Type B pancreatic cell (in vitro differentiated cells): Measurements from ENCODE around the gene ADAMTSL3. TPM values are rescaled to one million over a fixed set of nuclear protein-coding genes. Genes with fewer than 3 reads are reported as not detected.

Experiments used
- DNase-seq: peaks from one replicate; pipeline ENCODE4 v3.0.0; 2021; ENCODE audit warnings: mixed read lengths; ENCODE audit not compliant: unreplicated experiment; ENCODE audit errors: extremely low spot score
- H3K27ac Mint-ChIP-seq: 2 replicates; pipeline ENCODE4 v1.8.0; 2021; ENCODE audit warnings: mild to moderate bottlenecking, mixed read lengths
- H3K27me3 Mint-ChIP-seq: 2 replicates; pipeline ENCODE4 v1.8.0; 2021; ENCODE audit warnings: mixed read lengths
- H3K36me3 Mint-ChIP-seq: 2 replicates; pipeline ENCODE4 v1.8.0; 2021; ENCODE audit warnings: mixed read lengths
- H3K4me1 Mint-ChIP-seq: one replicate; pipeline ENCODE4 v1.8.0; 2021; ENCODE audit warnings: mixed read lengths; ENCODE audit not compliant: unreplicated experiment
- H3K4me3 Mint-ChIP-seq: 2 replicates; pipeline ENCODE4 v1.8.0; 2021; ENCODE audit warnings: mild to moderate bottlenecking, mixed read lengths
- H3K9me3 Mint-ChIP-seq: 2 replicates; pipeline ENCODE4 v1.8.0; 2021; ENCODE audit warnings: mixed read lengths
- CTCF ChIP-seq: fragments of 200-600 bp; sonication (generic); conservative IDR thresholded peaks from 2 replicates; pipeline ENCODE4 v1.5.0; 2021; ENCODE audit warnings: antibody characterized with exemption, mild to moderate bottlenecking
- total RNA-seq: library from RNA; stranded (reverse); gene quantifications from 2 replicates; pipeline ENCODE4 v1.2.1, GENCODE V29; 2021; ENCODE audit warnings: low replicate concordance

Gene ADAMTSL3
- total RNA-seq, 1 donor from 2014 or later, result 1.9 TPM

DNA sequence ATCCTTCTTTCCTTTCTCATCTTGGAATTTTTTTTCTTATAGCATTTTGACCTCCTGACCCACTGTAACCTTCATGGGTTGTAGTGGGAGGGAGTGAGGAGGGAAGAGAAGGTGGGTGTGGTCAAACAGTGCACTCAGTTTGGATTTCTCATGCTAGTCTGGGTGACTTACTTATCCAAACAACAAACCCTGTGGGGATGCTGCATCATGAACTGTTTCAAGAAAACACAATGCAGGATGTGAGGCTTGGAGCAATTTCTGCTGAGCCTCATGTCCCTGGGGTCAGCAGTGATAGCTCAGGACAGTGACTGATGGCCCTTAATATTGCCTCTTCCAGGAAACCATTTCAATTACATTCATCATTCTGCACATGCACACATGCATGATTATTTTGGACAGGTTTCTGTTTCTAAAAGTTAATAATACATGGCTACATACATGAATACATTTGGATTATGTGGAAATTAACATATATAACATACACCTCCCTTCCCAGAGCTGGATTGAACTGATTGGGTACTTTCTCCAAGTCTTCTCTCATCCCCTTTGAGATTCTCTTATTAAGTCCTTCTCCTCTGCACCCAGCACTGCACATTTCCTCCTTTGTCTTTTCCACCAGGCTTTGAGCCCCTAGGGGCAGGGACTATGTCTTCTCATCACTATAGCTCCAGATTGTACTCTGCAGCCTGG is 61.2 kb downstream of the ADAMTSL3 start:
- H3K27ac Mint-ChIP-seq, result no peak overlapping the region
- no peaks in the 10 kb centered on the region for H3K4me1 Mint-ChIP-seq
- no peak for DNase-seq
- no peaks in the 10 kb centered on the region for H3K36me3 Mint-ChIP-seq
- H3K27me3 Mint-ChIP-seq, result peaks cover 8% of the 10 kb centered on the region
- H3K4me3 Mint-ChIP-seq, result no peak overlapping the region
- no peaks in the 10 kb centered on the region for H3K9me3 Mint-ChIP-seq
- TF ChIP-seq CTCF, result no peak

DNA sequence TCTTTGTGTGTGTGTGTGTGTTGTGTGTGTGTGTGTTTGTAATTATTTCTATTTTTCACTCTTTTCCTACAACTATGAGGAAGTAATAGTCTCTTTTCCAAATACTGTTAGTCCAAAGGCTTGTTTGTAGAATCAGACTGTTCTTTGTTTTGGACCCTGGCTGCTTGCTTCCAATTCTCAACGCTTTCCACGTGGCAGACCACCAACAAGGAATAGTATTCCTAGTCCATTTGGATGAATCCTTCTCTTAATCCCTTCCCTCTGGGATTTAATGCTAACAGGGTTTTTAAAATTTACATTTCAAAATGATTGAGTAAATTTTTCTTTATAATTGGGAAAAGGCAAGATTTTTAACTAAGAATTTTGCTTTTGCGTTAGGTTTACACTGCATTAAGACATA is 62.7 kb downstream of the ADAMTSL3 start:
- Mint-ChIP-seq H3K9me3 (no peaks in the 10 kb centered on the region), H3K27ac (no peak overlapping the region), H3K27me3 (peaks cover 4% of the 10 kb centered on the region), H3K36me3 (no peaks in the 10 kb centered on the region), H3K4me1 (no peaks in the 10 kb centered on the region), H3K4me3 (no peak overlapping the region)
- no peak for TF ChIP-seq CTCF
- DNase-seq, result no peak

DNA sequence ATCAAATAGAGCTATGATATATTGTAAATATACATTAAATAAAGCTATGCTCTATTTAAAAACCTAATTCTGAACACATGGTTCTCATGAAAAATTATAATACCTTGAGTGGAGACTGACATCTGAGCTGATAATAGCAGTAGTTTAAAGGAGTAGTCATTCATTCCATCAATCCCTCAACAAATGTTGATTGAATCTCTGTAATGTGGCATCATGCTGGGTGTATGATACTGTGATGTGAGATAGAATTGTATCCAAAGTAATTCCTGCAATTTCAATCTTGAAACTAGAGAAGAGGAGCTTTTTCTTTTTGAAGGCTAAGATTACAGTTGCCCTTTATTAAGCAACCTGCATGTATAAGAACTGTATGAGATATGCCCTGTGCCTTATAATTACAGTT is 63.1 kb downstream of the ADAMTSL3 start:
- H3K27me3 Mint-ChIP-seq, result peaks cover 4% of the 10 kb centered on the region

GRCh38 chr15:83720468-83720867 is 66.5 kb downstream of the ADAMTSL3 start:
- DNase-seq, result no peak
- H3K4me3 Mint-ChIP-seq, result no peak overlapping the region
- no peaks in the 10 kb centered on the region for H3K9me3 Mint-ChIP-seq
- H3K36me3 Mint-ChIP-seq, result no peaks in the 10 kb centered on the region
- no peak for TF ChIP-seq CTCF
- no peak overlapping the region for H3K27ac Mint-ChIP-seq
- no peaks in the 10 kb centered on the region for H3K4me1 Mint-ChIP-seq
- H3K27me3 Mint-ChIP-seq, result peaks cover 4% of the 10 kb centered on the region

More for the DNA sequence above, 63.1 kb downstream of the ADAMTSL3 start:
- Mint-ChIP-seq H3K4me1 (no peaks in the 10 kb centered on the region), H3K9me3 (no peaks in the 10 kb centered on the region), H3K4me3 (no peak overlapping the region), H3K36me3 (no peaks in the 10 kb centered on the region), H3K27ac (no peak overlapping the region)
- no peak for TF ChIP-seq CTCF
- DNase-seq, result no peak

GRCh38 chr15:83721031-83721430 is 67.1 kb downstream of the ADAMTSL3 start:
- no peak overlapping the region for H3K27ac Mint-ChIP-seq
- no peak for DNase-seq
- no peaks in the 10 kb centered on the region for H3K4me1 Mint-ChIP-seq
- TF ChIP-seq CTCF, result no peak
- H3K36me3 Mint-ChIP-seq, result no peaks in the 10 kb centered on the region
- H3K4me3 Mint-ChIP-seq, result no peak overlapping the region
- peaks cover 4% of the 10 kb centered on the region for H3K27me3 Mint-ChIP-seq
- no peaks in the 10 kb centered on the region for H3K9me3 Mint-ChIP-seq
